ENCODE measurements around the gene SLC4A3. TPM values are rescaled to one million over a fixed set of nuclear protein-coding genes. Genes with fewer than 3 reads are reported as not detected.

The SLC4A3 gene
- total RNA-seq (5.5 TPM), polyA plus RNA-seq (ENCODE audit: insufficient read depth in 1 of 8, insufficient read length in 8 of 8, low replicate concordance in 1 of 8) (10 to 100 TPM in 6 of 8 donors, 1 to 10 TPM in 2; 8.3 to 15.9 (median 11.5) TPM)
- long read RNA-seq, donor 1: 0 reads
- long read RNA-seq, donor 2: 0 reads
- long read RNA-seq, donor 3: 0 reads
- long read RNA-seq, donor 4: 0 reads
- long read RNA-seq, donor 5, full-length matches to known transcripts: 1 of 1 reads
- long read RNA-seq, donor 5, partial matches to known transcripts: 0 of 1 reads
- long read RNA-seq, donor 5, other reads (novel, unspliced or antisense): 0 of 1 reads
- long read RNA-seq, donor 6: 0 reads
- long read RNA-seq, donor 7: 0 reads
- long read RNA-seq, donor 8: 0 reads
- long read RNA-seq, donor 9: 0 reads
- long read RNA-seq, donor 10: 0 reads
- long read RNA-seq, donor 11, full-length matches to known transcripts: 1 of 1 reads
- long read RNA-seq, donor 11, partial matches to known transcripts: 0 of 1 reads
- long read RNA-seq, donor 11, other reads (novel, unspliced or antisense): 0 of 1 reads

- peak; percentile 33 for DNase-seq
- peaks cover 5% of the 10 kb centered on the region for H3K36me3 ChIP-seq (ENCODE audit: control insufficient read depth, insufficient read depth, low read length)
- WGBS (ENCODE audit: insufficient coverage): 1% methylated on average over 81 of the region's 103 CpGs
- peak within 1 kb of the TSS; percentile 49 for H3K4me3 ChIP-seq (ENCODE audit: low read length)
- peaks cover 20% of the 10 kb centered on the region for H3K27me3 ChIP-seq (ENCODE audit: control insufficient read depth, insufficient read depth, low read length)
- H3K9me3 ChIP-seq (replicated peaks; ENCODE audit: control insufficient read depth, low read depth, low read length): no peaks in the 10 kb centered on the region
- no peak within 1 kb of the TSS for H3K27ac ChIP-seq (ENCODE audit: low read length)
- H3K4me1 ChIP-seq (ENCODE audit: control insufficient read depth, insufficient read depth, low read length): peaks cover 35% of the 10 kb centered on the region
Observed at GRCh38 chr2:219627103-219628100, at the start of gene SLC4A3. Gene SLC4A3, plus strand, starts transcription at chr2:219627630. Its CDS starts 363 bp downstream, at chr2:219627993.

- Histone ChIP-seq H3K9me3 (replicated peaks; ENCODE audit: control insufficient read depth, low read depth, low read length) (no peaks in the 10 kb centered on the region), H3K27me3 (ENCODE audit: control insufficient read depth, insufficient read depth, low read length) (peaks cover 10% of the 10 kb centered on the region), H3K36me3 (ENCODE audit: control insufficient read depth, insufficient read depth, low read length) (no peaks in the 10 kb centered on the region), H3K27ac (ENCODE audit: low read length) (no peak overlapping the region), H3K4me1 (ENCODE audit: control insufficient read depth, insufficient read depth, low read length) (peaks cover 26% of the 10 kb centered on the region), H3K4me3 (ENCODE audit: low read length) (no peak overlapping the region)
- WGBS (ENCODE audit: insufficient coverage): 69% methylated on average over 4 of the region's 8 CpGs
- no peak for DNase-seq
Observed at GRCh38 chr2:219578811-219579613, 48.4 kb upstream of the SLC4A3 start.

- Histone ChIP-seq H3K36me3 (ENCODE audit: control insufficient read depth, insufficient read depth, low read length) (no peaks in the 10 kb centered on the region), H3K27me3 (ENCODE audit: control insufficient read depth, insufficient read depth, low read length) (peaks cover 6% of the 10 kb centered on the region), H3K27ac (ENCODE audit: low read length) (no peak overlapping the region), H3K4me1 (ENCODE audit: control insufficient read depth, insufficient read depth, low read length) (peaks cover 12% of the 10 kb centered on the region), H3K9me3 (replicated peaks; ENCODE audit: control insufficient read depth, low read depth, low read length) (no peaks in the 10 kb centered on the region), H3K4me3 (ENCODE audit: low read length) (no peak overlapping the region)
- no peak for DNase-seq
- WGBS (ENCODE audit: insufficient coverage): 72% methylated on average over 2 of the region's 2 CpGs
Observed at GRCh38 chr2:219581346-219581745, 46.1 kb upstream of the SLC4A3 start.

- WGBS (ENCODE audit: insufficient coverage): 60% methylated on average over 1 of the region's 4 CpGs
- Histone ChIP-seq H3K4me1 (ENCODE audit: control insufficient read depth, insufficient read depth, low read length) (peaks cover 24% of the 10 kb centered on the region), H3K27me3 (ENCODE audit: control insufficient read depth, insufficient read depth, low read length) (no peaks in the 10 kb centered on the region), H3K36me3 (ENCODE audit: control insufficient read depth, insufficient read depth, low read length) (no peaks in the 10 kb centered on the region), H3K4me3 (ENCODE audit: low read length) (no peak overlapping the region), H3K27ac (ENCODE audit: low read length) (no peak overlapping the region), H3K9me3 (replicated peaks; ENCODE audit: control insufficient read depth, low read depth, low read length) (no peaks in the 10 kb centered on the region)
- DNase-seq: no peak
Observed at GRCh38 chr2:219591091-219591490, 36.3 kb upstream of the SLC4A3 start.

- Histone ChIP-seq H3K9me3 (replicated peaks; ENCODE audit: control insufficient read depth, low read depth, low read length) (no peaks in the 10 kb centered on the region), H3K36me3 (ENCODE audit: control insufficient read depth, insufficient read depth, low read length) (no peaks in the 10 kb centered on the region), H3K4me1 (ENCODE audit: control insufficient read depth, insufficient read depth, low read length) (peaks cover 32% of the 10 kb centered on the region), H3K27me3 (ENCODE audit: control insufficient read depth, insufficient read depth, low read length) (no peaks in the 10 kb centered on the region), H3K27ac (ENCODE audit: low read length) (no peak overlapping the region), H3K4me3 (ENCODE audit: low read length) (no peak overlapping the region)
- 33% methylated on average over 3 of the region's 6 CpGs for WGBS (ENCODE audit: insufficient coverage)
- DNase-seq: peak; percentile 54
Observed at GRCh38 chr2:219592736-219593135, 34.7 kb upstream of the SLC4A3 start.

- Histone ChIP-seq H3K27me3 (ENCODE audit: control insufficient read depth, insufficient read depth, low read length) (no peaks in the 10 kb centered on the region), H3K9me3 (replicated peaks; ENCODE audit: control insufficient read depth, low read depth, low read length) (no peaks in the 10 kb centered on the region), H3K4me1 (ENCODE audit: control insufficient read depth, insufficient read depth, low read length) (peaks cover 33% of the 10 kb centered on the region), H3K36me3 (ENCODE audit: control insufficient read depth, insufficient read depth, low read length) (no peaks in the 10 kb centered on the region), H3K4me3 (ENCODE audit: low read length) (no peak overlapping the region), H3K27ac (ENCODE audit: low read length) (no peak overlapping the region)
- WGBS (ENCODE audit: insufficient coverage): 83% methylated on average over 2 of the region's 2 CpGs
- no peak for DNase-seq
Observed at GRCh38 chr2:219593154-219593553, 34.3 kb upstream of the SLC4A3 start.

- no peak overlapping the region for H3K4me3 ChIP-seq (ENCODE audit: low read length)
- DNase-seq: peak; percentile 90
- no peaks in the 10 kb centered on the region for H3K27me3 ChIP-seq (ENCODE audit: control insufficient read depth, insufficient read depth, low read length)
- 0% methylated on average over 1 of the region's 3 CpGs for WGBS (ENCODE audit: insufficient coverage)
- H3K9me3 ChIP-seq (replicated peaks; ENCODE audit: control insufficient read depth, low read depth, low read length): no peaks in the 10 kb centered on the region
- peak overlapping the region; percentile 83 for H3K27ac ChIP-seq (ENCODE audit: low read length)
- no peaks in the 10 kb centered on the region for H3K36me3 ChIP-seq (ENCODE audit: control insufficient read depth, insufficient read depth, low read length)
- peaks cover 38% of the 10 kb centered on the region for H3K4me1 ChIP-seq (ENCODE audit: control insufficient read depth, insufficient read depth, low read length)
Observed at GRCh38 chr2:219595256-219595655, 32.2 kb upstream of the SLC4A3 start.

GRCh38 chr2:219596954-219597551 is 30.4 kb upstream of the SLC4A3 start:
- Histone ChIP-seq H3K9me3 (replicated peaks; ENCODE audit: control insufficient read depth, low read depth, low read length) (no peaks in the 10 kb centered on the region), H3K4me3 (ENCODE audit: low read length) (peak overlapping the region; percentile 66), H3K4me1 (ENCODE audit: control insufficient read depth, insufficient read depth, low read length) (peaks cover 38% of the 10 kb centered on the region), H3K27ac (ENCODE audit: low read length) (peak overlapping the region; percentile 95), H3K36me3 (ENCODE audit: control insufficient read depth, insufficient read depth, low read length) (peaks cover 10% of the 10 kb centered on the region), H3K27me3 (ENCODE audit: control insufficient read depth, insufficient read depth, low read length) (no peaks in the 10 kb centered on the region)
- 10% methylated on average over 9 of the region's 19 CpGs for WGBS (ENCODE audit: insufficient coverage)
- peak; percentile 35 for DNase-seq

All from muscle of leg (tissue), 16 donors.